Omental fat pad (tissue), 4 donors: ENCODE measurements around the gene SMIM12. TPM values are rescaled to one million over a fixed set of nuclear protein-coding genes. Genes with fewer than 3 reads are reported as not detected.

Experiments used
- ATAC-seq: fragments of 150-250 bp; one replicate; pipeline ENCODE4 v1.9.1; 2016; ENCODE audit warnings: mild to moderate bottlenecking, moderate library complexity; ENCODE audit not compliant: low FRiP score
- DNase-seq: peaks from one replicate; pipeline ENCODE4 v3.0.0-alpha.2; 2019; ENCODE audit warnings: low spot score
- total RNA-seq, 4 donors: library from RNA; depleted of rRNA; stranded (reverse); fragments of >200 nt; gene quantifications; one replicate each; pipeline ENCODE4 v1.1.0, GENCODE V29; 2016
- TF ChIP-seq, protein P1 (sequence below), 3 donors: fragments of 450-650 bp; IDR thresholded peaks; one replicate each; pipeline ENCODE4 v1.5.1; 2016 to 2017; ENCODE audit warnings: antibody characterized with exemption in 3 of 3, mild to moderate bottlenecking in 3 of 3, moderate library complexity in 2 of 3

SMIM12 gene
- total RNA-seq, 4 donors from 2014 or later: 34.0 to 65.4 (median 42.1) TPM

DNA sequence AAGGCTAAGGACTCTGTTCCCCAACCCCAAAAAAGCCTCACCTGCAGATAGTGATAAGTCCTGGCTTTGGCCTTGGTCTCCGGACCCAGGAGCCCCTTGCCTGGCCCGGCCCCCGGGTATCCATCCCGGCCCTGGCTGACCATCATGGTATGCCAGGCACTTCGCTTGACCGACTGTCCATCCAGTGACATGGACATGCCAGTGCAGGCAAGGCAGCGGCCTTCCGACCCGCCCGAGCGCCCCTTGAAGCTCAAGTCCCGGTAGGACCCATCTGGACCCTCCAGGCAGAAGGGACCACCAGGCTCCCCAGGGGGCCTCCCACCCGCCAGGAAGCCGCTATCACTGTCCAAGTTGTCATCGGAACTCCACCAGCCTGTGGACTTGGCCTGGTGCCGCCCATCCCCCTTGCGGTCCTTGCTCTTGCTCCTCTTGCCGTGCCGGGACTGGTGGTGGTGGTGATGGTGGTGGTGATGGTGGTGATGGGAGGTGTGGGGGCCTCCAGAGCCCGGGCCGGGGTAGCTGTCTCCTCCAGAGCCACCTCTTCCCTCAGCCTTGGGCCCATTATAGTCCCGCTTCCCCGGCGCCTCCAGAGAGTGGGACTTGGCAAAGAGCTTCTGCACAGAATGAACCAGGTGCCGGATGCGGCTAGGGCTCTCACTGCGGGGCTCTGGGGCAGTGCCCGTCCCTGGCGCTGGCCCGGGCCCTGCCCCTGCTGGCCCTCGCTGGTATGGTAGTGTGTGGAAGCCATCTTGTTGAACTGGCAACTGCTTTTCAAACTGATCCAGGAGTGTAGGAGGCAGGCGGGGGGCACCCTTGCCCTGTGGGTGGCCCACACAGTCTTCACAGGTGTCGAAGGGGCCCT is 44.9 kb upstream of the SMIM12 start:
- TF ChIP-seq, protein P1, sequence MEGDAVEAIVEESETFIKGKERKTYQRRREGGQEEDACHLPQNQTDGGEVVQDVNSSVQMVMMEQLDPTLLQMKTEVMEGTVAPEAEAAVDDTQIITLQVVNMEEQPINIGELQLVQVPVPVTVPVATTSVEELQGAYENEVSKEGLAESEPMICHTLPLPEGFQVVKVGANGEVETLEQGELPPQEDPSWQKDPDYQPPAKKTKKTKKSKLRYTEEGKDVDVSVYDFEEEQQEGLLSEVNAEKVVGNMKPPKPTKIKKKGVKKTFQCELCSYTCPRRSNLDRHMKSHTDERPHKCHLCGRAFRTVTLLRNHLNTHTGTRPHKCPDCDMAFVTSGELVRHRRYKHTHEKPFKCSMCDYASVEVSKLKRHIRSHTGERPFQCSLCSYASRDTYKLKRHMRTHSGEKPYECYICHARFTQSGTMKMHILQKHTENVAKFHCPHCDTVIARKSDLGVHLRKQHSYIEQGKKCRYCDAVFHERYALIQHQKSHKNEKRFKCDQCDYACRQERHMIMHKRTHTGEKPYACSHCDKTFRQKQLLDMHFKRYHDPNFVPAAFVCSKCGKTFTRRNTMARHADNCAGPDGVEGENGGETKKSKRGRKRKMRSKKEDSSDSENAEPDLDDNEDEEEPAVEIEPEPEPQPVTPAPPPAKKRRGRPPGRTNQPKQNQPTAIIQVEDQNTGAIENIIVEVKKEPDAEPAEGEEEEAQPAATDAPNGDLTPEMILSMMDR (IDR thresholded peaks at IDR 0.05): no peak
- DNase-seq (no peak), ATAC-seq (no peak)

DNA sequence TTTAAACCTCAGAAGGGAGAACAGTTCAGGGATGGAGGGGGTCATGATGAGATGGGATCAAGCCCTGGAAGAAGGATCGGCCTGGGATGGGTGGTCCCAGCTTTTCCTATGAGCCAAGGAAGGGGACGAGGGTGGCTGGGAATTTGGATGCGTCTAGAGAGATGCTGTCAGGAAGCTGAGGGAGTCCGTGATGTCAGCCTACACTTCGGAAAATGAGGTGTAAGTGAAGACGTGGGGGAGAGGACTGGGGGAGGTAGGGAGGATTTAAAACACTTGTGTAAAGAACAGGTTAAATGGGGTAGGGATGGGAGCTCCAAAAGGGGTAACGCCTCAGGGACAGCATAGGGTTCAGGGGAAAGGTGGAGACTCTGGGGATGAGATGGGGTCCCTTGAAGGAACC is 42.4 kb upstream of the SMIM12 start:
- no peak for DNase-seq
- no peak for ATAC-seq
- TF ChIP-seq, protein P1 (IDR thresholded peaks at IDR 0.05): no peak

DNA sequence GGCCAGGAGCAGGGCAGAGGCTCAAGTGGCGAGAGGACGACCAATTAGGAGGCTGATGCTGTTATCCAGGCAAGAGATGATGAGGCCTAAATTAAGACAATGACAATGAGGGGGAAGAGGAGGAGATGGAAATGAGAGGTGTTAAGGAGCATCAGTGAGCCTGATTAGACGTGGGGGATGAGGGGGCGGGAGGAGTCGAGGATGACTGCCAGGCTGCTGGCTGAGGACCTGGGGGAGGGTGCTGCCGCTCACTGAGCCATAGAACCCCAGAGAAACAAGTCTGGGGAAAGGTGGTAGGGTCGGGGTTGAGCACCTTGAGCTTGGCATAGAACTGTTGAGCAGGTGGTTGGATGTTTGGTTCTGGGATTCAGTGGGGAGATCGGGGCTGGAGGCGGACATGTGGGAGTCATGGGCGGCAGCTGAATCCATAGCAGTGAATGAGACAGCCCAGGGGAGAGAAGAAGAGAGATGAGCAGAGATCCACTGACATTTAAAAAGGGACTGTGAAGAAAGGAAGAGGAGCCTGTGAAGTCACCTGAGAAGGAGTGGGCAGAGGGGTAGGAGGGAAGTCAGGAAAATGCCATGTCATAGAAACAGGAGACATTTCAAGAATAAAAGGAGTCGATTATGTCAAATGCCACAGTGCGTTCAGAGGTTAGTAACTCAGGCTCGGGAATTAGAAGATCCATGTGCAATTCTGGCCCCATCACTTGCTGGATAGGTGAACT is 41.4 kb upstream of the SMIM12 start:
- TF ChIP-seq, protein P1 (IDR thresholded peaks at IDR 0.05): no peak

DNA sequence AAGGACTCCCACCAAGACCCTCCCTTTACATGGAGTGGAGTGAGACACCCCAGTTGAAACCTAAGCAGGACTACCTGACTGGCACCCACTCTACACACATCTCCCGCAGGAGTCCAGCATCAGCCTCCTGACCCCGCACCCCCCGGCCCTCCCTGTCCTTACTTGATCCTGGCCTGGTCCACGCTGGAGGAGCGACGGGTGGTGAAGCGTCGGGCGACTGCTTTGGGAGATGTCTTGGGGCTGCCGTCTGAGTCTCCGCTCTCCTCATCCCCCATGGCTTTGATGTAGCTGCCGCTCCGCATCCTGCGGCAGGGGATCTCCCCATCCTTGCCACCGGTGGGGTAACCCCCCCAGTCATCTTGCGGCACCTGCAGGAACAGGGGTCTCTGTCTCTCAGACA is 40.4 kb upstream of the SMIM12 start:
- ATAC-seq (no peak), DNase-seq (no peak)
- TF ChIP-seq, protein P1 (IDR thresholded peaks at IDR 0.05): no peak

More for the DNA sequence above, 41.4 kb upstream of the SMIM12 start:
- no peak for DNase-seq
- no peak for ATAC-seq

DNA sequence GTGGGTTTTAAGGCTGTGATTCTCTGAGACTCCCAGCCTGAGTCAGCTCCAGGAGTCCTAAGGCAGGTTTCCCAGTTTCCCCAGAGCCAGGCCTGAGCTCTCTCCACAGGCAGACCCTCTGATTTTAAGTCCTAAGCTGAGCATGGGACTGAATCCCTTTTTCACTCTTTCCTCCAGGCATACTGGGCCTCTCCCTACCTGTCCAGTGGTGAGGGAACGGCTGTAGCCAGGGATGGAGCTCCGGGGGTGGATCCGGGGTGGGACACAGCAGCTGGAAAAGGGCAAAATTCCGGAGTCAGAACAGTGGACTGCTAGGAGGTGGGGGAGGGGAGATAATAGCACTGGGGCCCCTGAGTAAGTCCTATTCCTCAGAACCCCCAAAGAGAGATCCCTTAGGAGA is 39.9 kb upstream of the SMIM12 start:
- ATAC-seq: no peak
- TF ChIP-seq, protein P1 (IDR thresholded peaks at IDR 0.05): no peak
- no peak for DNase-seq

DNA sequence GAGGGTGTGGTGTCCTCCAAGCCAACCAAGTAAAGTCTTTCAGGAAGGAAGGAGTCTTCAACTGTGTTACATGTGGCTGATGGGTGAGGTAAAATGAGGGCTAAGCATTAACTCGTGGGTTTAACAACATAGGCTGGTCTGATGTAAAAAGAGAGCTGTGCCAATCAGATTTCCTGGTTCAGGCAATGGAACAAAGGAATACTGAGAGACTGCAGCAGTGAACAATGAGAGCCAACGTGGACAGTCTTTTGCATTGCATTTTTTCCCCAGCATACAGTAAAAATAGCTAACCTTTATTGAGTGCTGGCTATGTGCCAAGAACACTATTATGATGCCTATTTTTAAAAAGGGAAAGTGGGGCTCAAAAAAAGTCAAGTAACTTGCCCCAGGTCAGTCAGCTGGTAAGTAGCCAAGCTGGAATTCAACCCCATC is 38.8 kb upstream of the SMIM12 start:
- DNase-seq (no peak), ATAC-seq (no peak)
- TF ChIP-seq, protein P1 (IDR thresholded peaks at IDR 0.05): no peak
